ENCODE results near the gene BAG1.

DNA sequence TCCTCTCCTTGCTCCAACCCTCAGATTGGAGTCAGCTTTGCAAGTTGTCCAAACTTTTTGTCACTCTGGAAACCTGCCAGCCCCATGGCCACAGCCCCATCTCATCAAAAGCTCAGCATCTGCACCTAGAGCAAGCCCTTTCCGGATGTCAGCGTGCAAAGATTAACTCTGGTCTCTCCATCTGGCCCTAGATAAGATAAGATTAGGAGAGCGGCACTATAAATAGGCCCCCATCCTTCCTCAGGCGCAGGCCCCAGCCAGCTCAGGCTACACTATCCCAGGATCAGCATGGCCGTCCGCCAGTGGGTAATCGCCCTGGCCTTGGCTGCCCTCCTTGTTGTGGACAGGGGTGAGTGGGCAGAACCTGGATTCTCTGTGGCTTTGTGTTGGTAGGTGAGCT, 24.6 kb downstream of the BAG1 start, which contains the start of gene SPINK4:
- TF ChIP-seq, protein P1, sequence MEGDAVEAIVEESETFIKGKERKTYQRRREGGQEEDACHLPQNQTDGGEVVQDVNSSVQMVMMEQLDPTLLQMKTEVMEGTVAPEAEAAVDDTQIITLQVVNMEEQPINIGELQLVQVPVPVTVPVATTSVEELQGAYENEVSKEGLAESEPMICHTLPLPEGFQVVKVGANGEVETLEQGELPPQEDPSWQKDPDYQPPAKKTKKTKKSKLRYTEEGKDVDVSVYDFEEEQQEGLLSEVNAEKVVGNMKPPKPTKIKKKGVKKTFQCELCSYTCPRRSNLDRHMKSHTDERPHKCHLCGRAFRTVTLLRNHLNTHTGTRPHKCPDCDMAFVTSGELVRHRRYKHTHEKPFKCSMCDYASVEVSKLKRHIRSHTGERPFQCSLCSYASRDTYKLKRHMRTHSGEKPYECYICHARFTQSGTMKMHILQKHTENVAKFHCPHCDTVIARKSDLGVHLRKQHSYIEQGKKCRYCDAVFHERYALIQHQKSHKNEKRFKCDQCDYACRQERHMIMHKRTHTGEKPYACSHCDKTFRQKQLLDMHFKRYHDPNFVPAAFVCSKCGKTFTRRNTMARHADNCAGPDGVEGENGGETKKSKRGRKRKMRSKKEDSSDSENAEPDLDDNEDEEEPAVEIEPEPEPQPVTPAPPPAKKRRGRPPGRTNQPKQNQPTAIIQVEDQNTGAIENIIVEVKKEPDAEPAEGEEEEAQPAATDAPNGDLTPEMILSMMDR (IDR thresholded peaks at IDR 0.05) = no peak
- TF ChIP-seq POLR2A (IDR thresholded peaks at IDR 0.05) = no peak

All from esophagus squamous epithelium (tissue), 4 donors.